GM23338 (cell line): ENCODE measurements around the gene KIFAP3. TPM values are rescaled to one million over a fixed set of nuclear protein-coding genes. Genes with fewer than 3 reads are reported as not detected.

ENCODE experiments used
- ATAC-seq: fragments of 200-7000 bp; cut with Tn5 transposase; 3 replicates; pipeline ENCODE4 v1.9.1; 2020
- DNase-seq: peaks from one replicate; pipeline ENCODE4 v3.0.0-alpha.2; 2015; ENCODE audit warnings: low spot score
- H2AFZ ChIP-seq: fragments of 200-600 bp; sonication (generic); 2 replicates; pipeline ENCODE4 v1.8.0; 2016; ENCODE audit warnings: antibody characterized with exemption, mild to moderate bottlenecking, moderate library complexity
- H3F3A ChIP-seq: fragments of 200-600 bp; sonication (generic); replicated peaks from 2 replicates; pipeline ENCODE4 v1.8.0; 2017; ENCODE audit warnings: antibody characterized with exemption, mixed run types, low read depth
- H3K27ac ChIP-seq: fragments of 200-600 bp; sonication (generic); 2 replicates; pipeline ENCODE4 v1.6.1; 2016; ENCODE audit warnings: low read depth
- H3K27me3 ChIP-seq: fragments of 200-600 bp; sonication (generic); 2 replicates; pipeline ENCODE4 v1.8.0; 2016; ENCODE audit warnings: mild to moderate bottlenecking, mixed run types, moderate library complexity; ENCODE audit not compliant: insufficient read depth
- H3K36me3 ChIP-seq: fragments of 200-600 bp; sonication (generic); 2 replicates; pipeline ENCODE4 v1.8.0; 2016; ENCODE audit warnings: mild to moderate bottlenecking; ENCODE audit not compliant: insufficient read depth
- H3K4me1 ChIP-seq: fragments of 200-600 bp; sonication (generic); 2 replicates; pipeline ENCODE4 v1.8.0; 2016; ENCODE audit warnings: mild to moderate bottlenecking, moderate library complexity; ENCODE audit not compliant: insufficient read depth
- H3K4me2 ChIP-seq: fragments of 200-600 bp; sonication (generic); 2 replicates; pipeline ENCODE4 v1.7.1; 2017; ENCODE audit warnings: mixed run types
- H3K4me3 ChIP-seq: fragments of 200-600 bp; sonication (generic); 2 replicates; pipeline ENCODE4 v1.6.1; 2016; ENCODE audit warnings: mixed run types
- H3K79me2 ChIP-seq: fragments of 200-600 bp; sonication (generic); replicated peaks from 2 replicates; pipeline ENCODE4 v1.8.0; 2017; ENCODE audit warnings: mild to moderate bottlenecking; ENCODE audit not compliant: insufficient read depth
- H3K9me2 ChIP-seq: fragments of 200-600 bp; sonication (generic); 2 replicates; pipeline ENCODE4 v1.8.0; 2017; ENCODE audit not compliant: insufficient read depth
- H4K20me1 ChIP-seq: fragments of 200-600 bp; sonication (generic); replicated peaks from 2 replicates; pipeline ENCODE4 v1.8.0; 2017; ENCODE audit warnings: mild to moderate bottlenecking; ENCODE audit not compliant: insufficient read depth
- H3K27ac Mint-ChIP-seq: 2 replicates; pipeline ENCODE4 v1.8.0; 2020; ENCODE audit warnings: inconsistent platforms, mild to moderate bottlenecking, moderate library complexity, mixed read lengths
- H3K27me3 Mint-ChIP-seq: 3 replicates; pipeline ENCODE4 v1.8.0; 2022; ENCODE audit warnings: low read depth, mild to moderate bottlenecking, moderate library complexity, mixed read lengths, inconsistent platforms; ENCODE audit not compliant: insufficient read depth, poor library complexity
- H3K36me3 Mint-ChIP-seq: 3 replicates; pipeline ENCODE4 v1.8.0; 2021; ENCODE audit warnings: low read depth, mild to moderate bottlenecking, inconsistent platforms, moderate library complexity, mixed read lengths
- H3K4me1 Mint-ChIP-seq: 3 replicates; pipeline ENCODE4 v1.8.0; 2020; ENCODE audit warnings: mild to moderate bottlenecking, inconsistent platforms, mixed read lengths
- H3K4me3 Mint-ChIP-seq: 3 replicates; pipeline ENCODE4 v1.8.0; 2021; ENCODE audit warnings: moderate library complexity, mild to moderate bottlenecking, inconsistent platforms, mixed read lengths
- H3K9me3 Mint-ChIP-seq: 3 replicates; pipeline ENCODE4 v1.8.0; 2020; ENCODE audit warnings: moderate library complexity, mild to moderate bottlenecking, inconsistent platforms, mixed read lengths
- CREB1 ChIP-seq: fragments of 250-450 bp; sonication (Bioruptor Pico); IDR thresholded peaks from 2 replicates; pipeline ENCODE4 v1.5.0; 2020; ENCODE audit warnings: low read depth, mild to moderate bottlenecking, moderate library complexity
- CTCF ChIP-seq, 2 experiments: fragments of 200-600 bp in 1 of 2; sonication (generic) in 1 of 2; conservative IDR thresholded peaks; 2 replicates each; pipeline versions ENCODE4 v1.5.1 to v1.6.1; 2016 to 2017; ENCODE audit warnings: antibody characterized with exemption in 2 of 2, low read depth in 2 of 2, mild to moderate bottlenecking in 2 of 2, moderate library complexity in 1 of 2
- ETS1 ChIP-seq: IDR thresholded peaks from 2 replicates; pipeline ENCODE4 v1.6.1; 2016; ENCODE audit warnings: antibody characterized with exemption
- EZH2 ChIP-seq: fragments of 200-600 bp; sonication (generic); IDR thresholded peaks from one replicate; pipeline ENCODE4 v1.8.0; 2017; ENCODE audit warnings: antibody characterized with exemption, mild to moderate bottlenecking, low read depth; ENCODE audit not compliant: unreplicated experiment
- EZH2phosphoT487 ChIP-seq: fragments of 200-600 bp; sonication (generic); IDR thresholded peaks from one replicate; pipeline ENCODE4 v1.8.1; 2018; ENCODE audit warnings: antibody characterized with exemption; ENCODE audit not compliant: unreplicated experiment
- JUNB ChIP-seq: IDR thresholded peaks from one replicate; pipeline ENCODE4 v1.6.1; 2016; ENCODE audit warnings: antibody characterized with exemption; ENCODE audit not compliant: unreplicated experiment
- NANOG ChIP-seq: IDR thresholded peaks from 2 replicates; pipeline ENCODE4 v1.6.1; 2016; ENCODE audit warnings: antibody characterized with exemption, borderline replicate concordance
- POLR2AphosphoS5 ChIP-seq: IDR thresholded peaks from 2 replicates; pipeline ENCODE4 v1.6.1; 2016; ENCODE audit warnings: antibody characterized with exemption, low read depth
- REST ChIP-seq: IDR thresholded peaks from one replicate; pipeline ENCODE4 v1.6.1; 2018; ENCODE audit warnings: antibody characterized with exemption; ENCODE audit not compliant: unreplicated experiment
- STAT1 ChIP-seq: IDR thresholded peaks from one replicate; pipeline ENCODE4 v1.6.1; 2016; ENCODE audit warnings: antibody characterized with exemption; ENCODE audit not compliant: unreplicated experiment
- ZNF114 ChIP-seq: fragments of 250-450 bp; sonication (Bioruptor Pico); IDR thresholded peaks from 2 replicates; pipeline ENCODE4 v1.5.0; 2020; ENCODE audit warnings: mild to moderate bottlenecking, moderate library complexity
- ZNF331 ChIP-seq: fragments of 250-450 bp; sonication (Bioruptor Pico); IDR thresholded peaks from 2 replicates; pipeline ENCODE4 v1.5.0; 2020; ENCODE audit warnings: low read depth, mild to moderate bottlenecking, moderate library complexity
- ZNF462 ChIP-seq: fragments of 250-450 bp; sonication (Bioruptor Pico); IDR thresholded peaks from 2 replicates; pipeline ENCODE4 v1.5.0; 2020; ENCODE audit warnings: mild to moderate bottlenecking, moderate library complexity
- polyA plus RNA-seq: library from polyadenylated mRNA; unstranded; fragments of >200 nt; fragmentation: Nextera tagmentation; extraction: Ambion mirVana; gene quantifications from 2 replicates; pipeline ENCODE4 v1.2.1, GENCODE V29; 2016
- total RNA-seq: library from RNA; depleted of rRNA; stranded (reverse); fragments of >200 nt; shearing (Covaris generic); gene quantifications from 2 replicates; pipeline ENCODE4 v1.2.3, GENCODE V29; 2014

The KIFAP3 gene
- total and polyA plus RNA-seq, 2 experiments from 2014 or later = 2.7 to 3.1 TPM

- H3K4me2 ChIP-seq = no peak overlapping the region
- no peaks in the 10 kb centered on the region for H3K27me3 Mint-ChIP-seq
- H3K9me2 ChIP-seq = no peaks in the 10 kb centered on the region
- no peaks in the 10 kb centered on the region for H3K36me3 ChIP-seq
- H3F3A ChIP-seq = no peaks in the 10 kb centered on the region
- no peaks in the 10 kb centered on the region for H4K20me1 ChIP-seq
- no peak overlapping the region for H3K27ac ChIP-seq
- TF ChIP-seq ZNF462 (CRISPR knock-in tag) (no peak), JUNB (no peak), POLR2AphosphoS5 (no peak), REST (no peak), STAT1 (no peak), ZNF114 (CRISPR knock-in tag) (no peak), CTCF (conservative IDR thresholded peaks at IDR 0.05; ENCODE audit: low read depth in 2 of 2) (no peak), ZNF331 (CRISPR knock-in tag) (no peak), CREB1 (CRISPR knock-in tag) (no peak), NANOG (no peak), EZH2 (no peak), ETS1 (no peak), EZH2phosphoT487 (no peak)
- no peaks in the 10 kb centered on the region for H3K4me1 ChIP-seq
- no peaks in the 10 kb centered on the region for H3K79me2 ChIP-seq
- no peak overlapping the region for H2AFZ ChIP-seq
- H3K36me3 Mint-ChIP-seq = no peaks in the 10 kb centered on the region
- H3K4me1 Mint-ChIP-seq = no peaks in the 10 kb centered on the region; the same call in 2 of the 3 replicates
- ATAC-seq (no peak), DNase-seq (no peak)
- H3K27me3 ChIP-seq = no peaks in the 10 kb centered on the region
- H3K4me3 ChIP-seq = no peak overlapping the region
- no peak overlapping the region for H3K4me3 Mint-ChIP-seq
- H3K9me3 Mint-ChIP-seq = no peaks in the 10 kb centered on the region
- no peak overlapping the region for H3K27ac Mint-ChIP-seq
Observed at GRCh38 chr1:170068923-170069322, 5.6 kb downstream of the KIFAP3 start.
